WTC11 (cell line): ENCODE measurements around the gene FPR3.

Source experiments
- AFF4 ChIP-seq: sonication (generic); formaldehyde crosslinking; IDR thresholded peaks from 2 replicates; pipeline ENCODE4 v1.8.1; 2023; ENCODE audit warnings: mild to moderate bottlenecking, missing genetic modification reagents, borderline replicate concordance
- AR ChIP-seq: fragments of 250-450 bp; sonication (Bioruptor Pico); IDR thresholded peaks from 2 replicates; pipeline ENCODE4 v1.9.0; 2021; ENCODE audit warnings: mild to moderate bottlenecking
- CTCF ChIP-seq: fragments of 200-600 bp; IDR thresholded peaks from 2 replicates; pipeline ENCODE4 v1.8.0; 2022; ENCODE audit warnings: antibody characterized with exemption
- E2F4 ChIP-seq: sonication (generic); formaldehyde crosslinking; IDR thresholded peaks from 2 replicates; pipeline ENCODE4 v1.8.1; 2022; ENCODE audit warnings: low read depth, mild to moderate bottlenecking, moderate library complexity, missing genetic modification reagents, borderline replicate concordance
- GTF2I ChIP-seq: fragments of 250-450 bp; sonication (Bioruptor Pico); conservative IDR thresholded peaks from 2 replicates; pipeline ENCODE4 v1.4.0; 2021; ENCODE audit warnings: mild to moderate bottlenecking
- MAX ChIP-seq: sonication (generic); formaldehyde crosslinking; IDR thresholded peaks from 2 replicates; pipeline ENCODE4 v1.8.0; 2022; ENCODE audit warnings: mild to moderate bottlenecking, missing genetic modification reagents
- PREB ChIP-seq: sonication (generic); formaldehyde crosslinking; IDR thresholded peaks from 2 replicates; pipeline ENCODE4 v1.8.1; 2022; ENCODE audit warnings: mild to moderate bottlenecking, missing genetic modification reagents, moderate library complexity, borderline replicate concordance
- TCF7 ChIP-seq: sonication (generic); formaldehyde crosslinking; IDR thresholded peaks from 2 replicates; pipeline ENCODE4 v1.8.0; 2022; ENCODE audit warnings: mild to moderate bottlenecking, low read depth, missing genetic modification reagents, moderate library complexity
- ZNF263 ChIP-seq: sonication (generic); formaldehyde crosslinking; IDR thresholded peaks from 2 replicates; pipeline ENCODE4 v1.8.1; 2022; ENCODE audit warnings: low read depth, mild to moderate bottlenecking, moderate library complexity, missing genetic modification reagents
- TF ChIP-seq, protein P1 (sequence below): sonication (generic); formaldehyde crosslinking; IDR thresholded peaks from 2 replicates; pipeline ENCODE4 v1.8.0; 2022; ENCODE audit warnings: mild to moderate bottlenecking, missing genetic modification reagents

DNA sequence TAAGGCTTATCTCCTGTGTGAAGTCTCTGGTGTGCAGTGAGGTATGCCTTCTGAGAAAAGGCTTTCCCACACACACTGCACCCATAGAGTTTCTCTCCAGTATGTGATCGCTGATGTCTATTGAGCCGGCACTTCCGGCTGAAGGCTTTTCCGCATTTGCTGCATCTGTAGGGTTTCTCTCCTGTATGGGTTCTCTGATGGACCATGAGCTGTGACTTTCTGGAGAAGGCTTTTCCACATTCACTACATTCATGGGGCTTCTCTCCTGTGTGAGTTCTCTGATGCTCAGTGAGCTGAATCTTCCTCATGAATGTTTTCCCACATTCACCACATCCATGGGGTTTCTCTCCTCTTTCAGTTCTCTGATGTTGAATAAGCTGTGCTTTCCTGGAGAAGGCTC lies 78.1 kb downstream of the FPR3 start:
- TF ChIP-seq E2F4 (no peak), CTCF (no peak), GTF2I (CRISPR knock-in tag) (no peak), PREB (CRISPR knock-in tag) (no peak), AFF4 (CRISPR knock-in tag) (no peak), AR (no peak), MAX (no peak), TCF7 (no peak), ZNF263 (CRISPR knock-in tag) (no peak)
- TF ChIP-seq, protein P1, sequence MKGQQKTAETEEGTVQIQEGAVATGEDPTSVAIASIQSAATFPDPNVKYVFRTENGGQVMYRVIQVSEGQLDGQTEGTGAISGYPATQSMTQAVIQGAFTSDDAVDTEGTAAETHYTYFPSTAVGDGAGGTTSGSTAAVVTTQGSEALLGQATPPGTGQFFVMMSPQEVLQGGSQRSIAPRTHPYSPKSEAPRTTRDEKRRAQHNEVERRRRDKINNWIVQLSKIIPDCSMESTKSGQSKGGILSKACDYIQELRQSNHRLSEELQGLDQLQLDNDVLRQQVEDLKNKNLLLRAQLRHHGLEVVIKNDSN = no peak
